DMS53 (cell line): ENCODE measurements around the gene DCHS2.

ENCODE experiments used
- DNase-seq: peaks from one replicate; lab custom pipeline; 2025; lab: John Stamatoyannopoulos, UW

The DCHS2 gene

GRCh38 chr4:154491341-154492271 is at the start of gene DCHS2:
Gene DCHS2 (minus strand): TSS chr4:154491799. CDS start chr4:154491355, 444 bp downstream.
- peak; percentile 76 for DNase-seq

GRCh38 chr4:154534296-154534695 is 42.7 kb upstream of the DCHS2 start:
- peak; percentile 3 for DNase-seq

- DNase-seq: no peak
These were observed 38.3 kb upstream of the DCHS2 start for GRCh38 chr4:154529728-154530519.

- no peak for DNase-seq
These were observed 37.3 kb upstream of the DCHS2 start for GRCh38 chr4:154528869-154529268.

GRCh38 chr4:154527308-154527707 is 35.7 kb upstream of the DCHS2 start:
- DNase-seq: no peak

GRCh38 chr4:154526151-154526550 is 34.6 kb upstream of the DCHS2 start:
- no peak for DNase-seq

GRCh38 chr4:154521607-154522006 is 30.0 kb upstream of the DCHS2 start:
- no peak for DNase-seq

GRCh38 chr4:154519214-154519613 is 27.6 kb upstream of the DCHS2 start:
- DNase-seq: no peak

GRCh38 chr4:154517591-154517990 is 26.0 kb upstream of the DCHS2 start:
- DNase-seq: no peak

GRCh38 chr4:154516318-154517029 is 24.9 kb upstream of the DCHS2 start:
- DNase-seq: no peak

- no peak for DNase-seq
These were observed 20.4 kb upstream of the DCHS2 start for GRCh38 chr4:154511981-154512380.

- no peak for DNase-seq
These were observed 19.9 kb upstream of the DCHS2 start for GRCh38 chr4:154511548-154511947.

- DNase-seq: peak; percentile 70
These were observed 15.6 kb upstream of the DCHS2 start for GRCh38 chr4:154507156-154507555.

GRCh38 chr4:154506253-154506652 is 14.7 kb upstream of the DCHS2 start:
- DNase-seq: peak; percentile 64

GRCh38 chr4:154503598-154503997 is 12.0 kb upstream of the DCHS2 start:
- peak; percentile 49 for DNase-seq

GRCh38 chr4:154502111-154502510 is 10.5 kb upstream of the DCHS2 start:
- no peak for DNase-seq

GRCh38 chr4:154497889-154498288 is 6.3 kb upstream of the DCHS2 start:
- no peak for DNase-seq

- no peak for DNase-seq
These were observed 4.3 kb upstream of the DCHS2 start for GRCh38 chr4:154495867-154496266.

GRCh38 chr4:154492288-154492687 is 689 bp upstream of the DCHS2 start:
- peak; percentile 46 for DNase-seq

- no peak for DNase-seq
These were observed 837 bp downstream of the DCHS2 start for GRCh38 chr4:154490583-154491340.

GRCh38 chr4:154490234-154490582 is 1.4 kb downstream of the DCHS2 start:
- no peak for DNase-seq
